ENCODE results near the gene CHTOP.

Gene CHTOP

DNA sequence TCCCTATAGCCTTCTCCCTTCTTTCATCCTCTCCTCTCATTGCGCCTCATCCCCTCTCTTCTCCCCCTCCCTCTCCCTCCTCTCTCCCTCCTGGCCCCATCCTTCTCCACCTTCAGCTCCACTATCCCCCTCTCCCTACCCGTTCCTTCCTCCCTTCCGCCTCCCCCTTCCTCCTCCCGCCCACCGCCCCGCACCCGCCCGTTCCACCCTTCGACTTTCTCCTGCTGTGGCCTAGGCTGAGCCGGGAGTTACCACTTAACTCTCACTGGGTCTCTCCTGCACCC, 46.2 kb downstream of the CHTOP start:
- no peak overlapping the region for H2AFZ ChIP-seq (ENCODE audit: low read depth, low read length)
- H3K4me3 ChIP-seq (ENCODE audit: low read length): no peak overlapping the region
- no peaks in the 10 kb centered on the region for H3K36me3 ChIP-seq (ENCODE audit: insufficient read depth, low read length)
- H3K27me3 ChIP-seq (ENCODE audit: insufficient read depth, low read length): peaks cover 67% of the 10 kb centered on the region
- H3K9me3 ChIP-seq (ENCODE audit: low read length): no peaks in the 10 kb centered on the region
- H3K4me1 ChIP-seq (ENCODE audit: insufficient read depth, low read length): peaks cover 20% of the 10 kb centered on the region

DNA sequence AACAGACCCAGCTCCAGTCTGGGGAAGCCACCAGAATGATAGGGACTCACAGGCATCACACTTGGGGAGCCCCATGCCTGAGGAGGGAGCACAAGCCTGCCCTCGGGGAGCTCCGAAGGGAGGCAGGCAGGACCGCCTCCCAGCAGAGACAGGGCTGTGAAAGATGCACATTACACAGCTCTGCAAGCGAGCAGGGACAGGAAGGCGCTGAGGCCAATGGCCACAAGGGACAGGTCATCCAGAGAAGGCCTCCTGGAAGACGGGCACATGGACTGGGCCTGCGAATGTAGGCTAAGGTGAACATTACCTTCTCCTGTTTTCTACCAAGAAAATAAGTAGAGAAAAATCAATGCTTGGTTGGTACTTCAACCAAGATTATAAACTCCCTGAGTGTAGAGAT, 48.9 kb downstream of the CHTOP start:
- no peak overlapping the region for H2AFZ ChIP-seq (ENCODE audit: low read depth, low read length)
- no peaks in the 10 kb centered on the region for H3K9me3 ChIP-seq (ENCODE audit: low read length)
- H3K4me1 ChIP-seq (ENCODE audit: insufficient read depth, low read length): peaks cover 19% of the 10 kb centered on the region
- no peak overlapping the region for H3K4me3 ChIP-seq (ENCODE audit: low read length)
- no peaks in the 10 kb centered on the region for H3K36me3 ChIP-seq (ENCODE audit: insufficient read depth, low read length)
- H3K27me3 ChIP-seq (ENCODE audit: insufficient read depth, low read length): peaks cover 71% of the 10 kb centered on the region

DNA sequence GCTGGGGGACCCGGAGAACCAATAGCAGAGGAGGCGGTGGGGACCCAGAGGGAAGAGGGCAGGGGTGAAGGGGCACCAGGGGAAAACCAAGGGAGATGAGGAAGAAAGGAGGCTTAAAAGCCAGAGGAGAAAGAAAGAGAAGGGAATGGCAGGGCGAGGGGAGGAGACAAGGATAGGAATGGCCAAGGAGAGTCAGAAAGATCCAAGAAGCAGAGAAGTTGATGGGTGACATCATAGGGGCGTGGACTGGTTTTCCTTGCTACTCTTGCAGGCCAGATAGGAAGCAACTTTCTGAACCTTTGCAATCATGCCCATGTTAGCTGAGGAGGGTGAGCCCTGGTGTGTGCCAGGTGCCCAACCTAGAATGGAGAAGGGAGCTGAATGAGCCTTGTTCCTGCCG, 50.0 kb downstream of the CHTOP start:
- no peak overlapping the region for H3K4me3 ChIP-seq (ENCODE audit: low read length)
- no peaks in the 10 kb centered on the region for H3K36me3 ChIP-seq (ENCODE audit: insufficient read depth, low read length)
- peaks cover 8% of the 10 kb centered on the region for H3K4me1 ChIP-seq (ENCODE audit: insufficient read depth, low read length)
- no peak overlapping the region for H2AFZ ChIP-seq (ENCODE audit: low read depth, low read length)
- peaks cover 60% of the 10 kb centered on the region for H3K27me3 ChIP-seq (ENCODE audit: insufficient read depth, low read length)
- H3K9me3 ChIP-seq (ENCODE audit: low read length): no peaks in the 10 kb centered on the region

DNA sequence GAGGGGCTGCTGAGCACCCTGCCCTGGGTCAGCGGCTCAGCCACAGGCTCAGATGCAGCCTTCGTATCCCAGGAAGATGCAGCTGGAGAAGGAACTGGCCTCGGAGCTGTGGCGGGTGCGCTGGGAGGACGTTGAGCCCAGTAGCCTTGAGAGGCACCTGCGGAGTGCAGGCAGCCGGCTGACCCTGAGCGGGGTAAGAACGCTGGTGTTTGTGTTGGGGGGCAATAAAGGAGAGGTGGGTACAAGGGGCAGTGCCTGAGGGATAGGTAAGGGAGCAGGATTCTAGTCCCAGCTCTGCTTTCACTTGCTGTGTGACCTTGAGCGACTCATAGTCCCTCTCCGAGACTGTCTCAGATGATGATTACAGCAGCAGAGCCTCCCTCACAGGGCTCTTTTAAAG, 51.0 kb downstream of the CHTOP start:
- Histone ChIP-seq H3K9me3 (ENCODE audit: low read length) (no peaks in the 10 kb centered on the region), H3K4me3 (ENCODE audit: low read length) (no peak overlapping the region), H3K36me3 (ENCODE audit: insufficient read depth, low read length) (no peaks in the 10 kb centered on the region), H2AFZ (ENCODE audit: low read depth, low read length) (no peak overlapping the region), H3K27me3 (ENCODE audit: insufficient read depth, low read length) (peaks cover 50% of the 10 kb centered on the region), H3K4me1 (ENCODE audit: insufficient read depth, low read length) (no peaks in the 10 kb centered on the region)

DNA sequence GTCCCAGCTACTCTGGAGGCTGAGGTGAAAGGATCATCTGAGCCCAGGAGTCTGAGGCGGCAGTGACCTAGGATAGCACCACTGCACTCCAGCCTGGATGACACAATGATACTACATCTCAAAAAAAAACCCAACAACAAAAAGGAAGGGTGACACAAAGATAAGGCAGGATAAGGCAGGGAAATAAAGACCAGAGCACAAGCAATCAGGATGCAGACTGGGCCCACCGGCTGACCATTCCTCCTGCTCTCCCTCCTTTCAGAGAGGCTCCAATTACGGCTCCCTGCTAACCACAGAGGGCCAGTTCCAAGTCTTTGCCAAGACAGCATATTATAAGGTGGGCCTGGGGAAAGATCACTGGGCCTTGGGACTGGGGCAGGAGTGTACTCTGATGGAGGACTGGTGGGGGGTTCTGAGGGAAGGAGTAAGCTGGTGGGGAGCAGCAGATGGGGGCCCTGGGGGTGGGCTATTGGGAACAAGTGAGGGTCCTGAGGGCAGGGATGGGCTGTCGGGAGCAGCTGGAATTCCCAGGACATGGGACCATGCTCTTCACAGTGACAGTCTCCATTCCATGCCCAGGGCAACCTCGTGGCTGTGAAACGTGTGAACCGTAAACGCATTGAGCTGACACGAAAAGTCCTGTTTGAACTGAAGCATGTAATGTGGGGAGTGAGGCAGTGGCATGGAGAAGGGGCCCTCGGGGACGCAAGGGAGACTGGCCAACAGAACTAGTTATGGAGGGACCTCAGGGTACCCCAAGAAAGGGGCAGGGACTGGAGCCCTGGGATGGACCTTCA, 51.9 kb downstream of the CHTOP start:
- Histone ChIP-seq H3K36me3 (ENCODE audit: insufficient read depth, low read length) (no peaks in the 10 kb centered on the region), H3K27me3 (ENCODE audit: insufficient read depth, low read length) (peaks cover 41% of the 10 kb centered on the region), H3K9me3 (ENCODE audit: low read length) (no peaks in the 10 kb centered on the region), H3K4me1 (ENCODE audit: insufficient read depth, low read length) (no peaks in the 10 kb centered on the region), H3K4me3 (ENCODE audit: low read length) (no peak overlapping the region), H2AFZ (ENCODE audit: low read depth, low read length) (no peak overlapping the region)

DNA sequence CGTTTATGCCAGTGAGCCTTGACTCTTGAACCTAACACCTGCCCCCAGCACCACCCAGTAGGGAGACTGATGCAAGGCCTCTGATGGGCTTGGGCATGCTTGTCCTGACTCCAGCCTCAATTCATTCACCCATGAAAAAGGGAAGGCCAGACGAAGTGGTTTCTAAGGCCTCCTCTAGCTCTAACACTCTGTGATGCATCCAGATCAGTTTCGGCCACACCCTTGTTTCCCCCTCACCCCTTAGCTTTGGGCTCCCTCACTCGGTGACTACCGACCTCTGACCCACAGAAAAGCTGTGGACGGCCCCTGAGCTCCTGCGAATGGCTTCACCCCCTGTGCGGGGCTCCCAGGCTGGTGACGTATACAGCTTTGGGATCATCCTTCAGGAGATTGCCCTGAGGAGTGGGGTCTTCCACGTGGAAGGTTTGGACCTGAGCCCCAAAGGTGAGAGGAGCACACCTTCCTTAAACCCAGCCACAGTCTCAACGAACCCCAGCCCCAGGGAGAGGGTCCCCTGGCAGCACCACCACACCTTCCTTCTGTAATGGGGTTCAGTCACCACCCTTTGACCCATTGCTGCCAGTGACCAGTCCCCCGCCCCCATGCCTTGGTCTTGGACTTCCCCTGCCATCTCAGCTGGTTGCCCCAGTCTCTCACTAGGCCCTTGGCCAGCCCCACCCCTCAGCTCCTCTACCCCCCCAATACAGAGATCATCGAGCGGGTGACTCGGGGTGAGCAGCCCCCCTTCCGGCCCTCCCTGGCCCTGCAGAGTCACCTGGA, 53.7 kb downstream of the CHTOP start:
- Histone ChIP-seq H3K36me3 (ENCODE audit: insufficient read depth, low read length) (no peaks in the 10 kb centered on the region), H3K9me3 (ENCODE audit: low read length) (no peaks in the 10 kb centered on the region), H3K4me1 (ENCODE audit: insufficient read depth, low read length) (no peaks in the 10 kb centered on the region), H2AFZ (ENCODE audit: low read depth, low read length) (no peak overlapping the region), H3K27me3 (ENCODE audit: insufficient read depth, low read length) (peaks cover 28% of the 10 kb centered on the region), H3K4me3 (ENCODE audit: low read length) (no peak overlapping the region)

DNA sequence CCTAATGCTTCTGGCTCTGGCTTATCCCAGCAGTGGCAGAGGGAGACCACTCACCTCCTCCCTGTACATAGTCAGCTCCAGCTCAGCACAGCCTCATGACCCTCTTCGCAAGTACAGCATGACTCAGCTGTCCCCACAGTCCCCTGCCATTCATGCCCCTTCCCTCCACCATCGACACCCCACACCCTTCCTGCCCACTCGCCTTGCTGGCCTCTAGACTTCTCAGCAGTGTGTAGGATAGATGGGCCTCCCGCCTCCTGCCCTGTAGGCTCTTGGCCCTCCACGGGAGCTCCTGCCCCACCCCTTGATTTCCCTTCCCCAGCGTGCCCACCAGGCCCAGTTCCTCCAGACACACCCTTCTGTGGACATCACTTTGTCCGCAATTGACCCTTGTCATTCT, 54.4 kb downstream of the CHTOP start:
- no peaks in the 10 kb centered on the region for H3K36me3 ChIP-seq (ENCODE audit: insufficient read depth, low read length)
- no peak overlapping the region for H2AFZ ChIP-seq (ENCODE audit: low read depth, low read length)

DNA sequence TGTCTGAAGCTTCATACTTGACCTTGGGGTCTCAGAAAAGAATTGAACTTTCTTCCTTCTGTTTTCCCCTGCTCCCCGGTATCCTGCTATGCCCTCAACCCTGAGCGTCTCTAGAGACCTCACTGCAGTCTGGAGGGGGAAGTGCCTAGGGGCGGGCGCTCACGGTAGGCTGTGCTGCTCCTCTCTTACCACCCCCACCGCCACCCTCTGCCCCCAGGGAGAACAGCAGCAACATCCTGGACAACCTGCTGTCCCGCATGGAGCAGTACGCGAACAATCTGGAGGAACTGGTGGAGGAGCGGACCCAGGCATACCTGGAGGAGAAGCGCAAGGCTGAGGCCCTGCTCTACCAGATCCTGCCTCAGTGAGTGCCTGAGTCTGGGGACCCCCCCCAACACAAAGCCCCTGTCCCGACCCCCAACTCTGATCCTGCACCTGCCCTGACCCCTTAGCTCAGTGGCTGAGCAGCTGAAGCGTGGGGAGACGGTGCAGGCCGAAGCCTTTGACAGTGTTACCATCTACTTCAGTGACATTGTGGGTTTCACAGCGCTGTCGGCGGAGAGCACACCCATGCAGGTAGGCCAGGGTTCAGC, 55.0 kb downstream of the CHTOP start:
- Histone ChIP-seq H3K4me1 (ENCODE audit: insufficient read depth, low read length) (no peaks in the 10 kb centered on the region), H3K27me3 (ENCODE audit: insufficient read depth, low read length) (peaks cover 20% of the 10 kb centered on the region), H3K9me3 (ENCODE audit: low read length) (no peaks in the 10 kb centered on the region), H2AFZ (ENCODE audit: low read depth, low read length) (no peak overlapping the region), H3K36me3 (ENCODE audit: insufficient read depth, low read length) (no peaks in the 10 kb centered on the region), H3K4me3 (ENCODE audit: low read length) (no peak overlapping the region)

More for the DNA sequence above, 54.4 kb downstream of the CHTOP start:
- no peak overlapping the region for H3K4me3 ChIP-seq (ENCODE audit: low read length)
- no peaks in the 10 kb centered on the region for H3K4me1 ChIP-seq (ENCODE audit: insufficient read depth, low read length)
- no peaks in the 10 kb centered on the region for H3K9me3 ChIP-seq (ENCODE audit: low read length)
- peaks cover 25% of the 10 kb centered on the region for H3K27me3 ChIP-seq (ENCODE audit: insufficient read depth, low read length)

DNA sequence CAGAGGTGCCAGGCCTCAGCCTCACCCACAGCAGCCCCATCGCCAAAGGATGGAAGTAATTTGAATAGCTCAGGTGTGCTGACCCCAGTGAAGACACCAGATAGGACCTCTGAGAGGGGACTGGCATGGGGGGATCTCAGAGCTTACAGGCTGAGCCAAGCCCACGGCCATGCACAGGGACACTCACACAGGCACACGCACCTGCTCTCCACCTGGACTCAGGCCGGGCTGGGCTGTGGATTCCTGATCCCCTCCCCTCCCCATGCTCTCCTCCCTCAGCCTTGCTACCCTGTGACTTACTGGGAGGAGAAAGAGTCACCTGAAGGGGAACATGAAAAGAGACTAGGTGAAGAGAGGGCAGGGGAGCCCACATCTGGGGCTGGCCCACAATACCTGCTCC, 59.6 kb downstream of the CHTOP start:
- no peaks in the 10 kb centered on the region for H3K36me3 ChIP-seq (ENCODE audit: insufficient read depth, low read length)
- H3K27me3 ChIP-seq (ENCODE audit: insufficient read depth, low read length): peaks cover 9% of the 10 kb centered on the region

More for the DNA sequence above, 59.6 kb downstream of the CHTOP start:
- H3K4me1 ChIP-seq (ENCODE audit: insufficient read depth, low read length): peaks cover 9% of the 10 kb centered on the region
- no peaks in the 10 kb centered on the region for H3K9me3 ChIP-seq (ENCODE audit: low read length)
- H2AFZ ChIP-seq (ENCODE audit: low read depth, low read length): no peak overlapping the region
- no peak overlapping the region for H3K4me3 ChIP-seq (ENCODE audit: low read length)
